K562 (cell line): ENCODE data around the gene SLC11A1. TPM values are rescaled to one million over a fixed set of nuclear protein-coding genes. Genes with fewer than 3 reads are reported as not detected.
A peak's percentile ranks its signal among the peaks of the same experiment; 100 is the strongest.

Experiments used
- DMBX1 ChIP-seq: fragments of 250-450 bp; sonication (Bioruptor Pico); IDR thresholded peaks from 2 replicates; pipeline ENCODE4 v1.8.0; 2022; ENCODE audit warnings: inconsistent platforms, mild to moderate bottlenecking, moderate library complexity, borderline replicate concordance
- LEF1 ChIP-seq: fragments of 450-650 bp; IDR thresholded peaks from 2 replicates; pipeline ENCODE4 v1.6.1; 2016; ENCODE audit warnings: mild to moderate bottlenecking
- MAZ ChIP-seq, 2 experiments: fragments of 450-650 bp in 1 of 2; sonication (generic) in 1 of 2; formaldehyde crosslinking; IDR thresholded peaks in 1 of 2; conservative IDR thresholded peaks in 1 of 2; 2 replicates each; pipeline versions ENCODE4 v1.4.0 to v1.5.0; 2020; ENCODE audit warnings: mild to moderate bottlenecking in 1 of 2, missing genetic modification reagents in 1 of 2
- NR2C2 ChIP-seq, 2 experiments: fragments of 200-800 bp in 1 of 2; sonication (Bioruptor generic) in 1 of 2; sonication (generic) in 1 of 2; formaldehyde crosslinking in 1 of 2; IDR thresholded peaks; 2 replicates each; pipeline versions ENCODE4 v1.6.1 to v1.8.0; 2016 to 2022; ENCODE audit warnings: mild to moderate bottlenecking in 1 of 2, missing compliant biosample characterization in 1 of 2, missing genetic modification characterization in 1 of 2, missing genetic modification reagents in 1 of 2
- PHF8 ChIP-seq: fragments of 200-600 bp; sonication (generic); IDR thresholded peaks from 2 replicates; pipeline ENCODE4 v1.6.1; 2012; ENCODE audit warnings: mixed run types, mild to moderate bottlenecking, inconsistent platforms, low read length, moderate library complexity, borderline replicate concordance
- RBBP5 ChIP-seq: fragments of 200-600 bp; sonication (generic); IDR thresholded peaks from 2 replicates; pipeline ENCODE4 v1.6.1; 2012; ENCODE audit warnings: borderline replicate concordance, mild to moderate bottlenecking, low read length, control low read depth, inconsistent platforms; ENCODE audit not compliant: insufficient read depth, poor library complexity, severe bottlenecking
- RFX7 ChIP-seq: fragments of 250-450 bp; sonication (Bioruptor Pico); IDR thresholded peaks from 2 replicates; pipeline ENCODE4 v1.5.1; 2021; ENCODE audit warnings: mild to moderate bottlenecking
- SP2 ChIP-seq: IDR thresholded peaks from 2 replicates; pipeline ENCODE4 v1.6.1; 2011; ENCODE audit warnings: mild to moderate bottlenecking, low read depth, low read length, moderate library complexity; ENCODE audit not compliant: poor library complexity, severe bottlenecking; ENCODE audit errors: extremely low read depth
- ZBTB7A ChIP-seq: IDR thresholded peaks from 2 replicates; pipeline ENCODE4 v1.6.1; 2011; ENCODE audit warnings: low read depth, mild to moderate bottlenecking, low read length, moderate library complexity, borderline replicate concordance; ENCODE audit not compliant: control insufficient read depth
- polyA plus RNA-seq, 8 experiments: library from polyadenylated mRNA; depleted of rRNA in 4 of 8; stranded (reverse) in 5 of 8; unstranded in 3 of 8; fragments of >200 nt; fragmentation: Nextera tagmentation in 2 of 8; fragmentation: Illumina TruSeq in 1 of 8; extraction: Ambion mirVana in 2 of 8; extraction: Trizol in 1 of 8; gene quantifications; 2 replicates each; pipeline versions ENCODE4 v1.2.1 to v1.2.3, GENCODE V29; 2011 to 2014; ENCODE audit warnings: inconsistent platforms in 1 of 8, missing spikeins in 1 of 8
- total RNA-seq, 7 experiments: library from RNA; depleted of rRNA in 6 of 7; stranded (reverse); fragments of >200 nt in 6 of 7; fragmentation: Illumina TruSeq in 2 of 7; extraction: Trizol in 2 of 7; gene quantifications; 2 replicates each; pipeline versions ENCODE4 v1.2.1 to v1.2.3, GENCODE V29; 2011 to 2021; ENCODE audit warnings: low replicate concordance in 1 of 7
- TF ChIP-seq, protein P1 (sequence below): fragments of 250-450 bp; sonication (Bioruptor Pico); IDR thresholded peaks from 2 replicates; pipeline ENCODE4 v1.9.0; 2021; ENCODE audit warnings: mild to moderate bottlenecking, inconsistent platforms
- TF ChIP-seq, protein P2 (sequence below): sonication (generic); formaldehyde crosslinking; IDR thresholded peaks from 2 replicates; pipeline ENCODE4 v1.8.0; 2022; ENCODE audit warnings: mild to moderate bottlenecking, missing genetic modification reagents
- TF ChIP-seq, protein P3 (sequence below), 2 experiments: fragments of 450-650 bp; IDR thresholded peaks; 2 replicates each; pipeline ENCODE4 v1.6.1; 2016; ENCODE audit warnings: mild to moderate bottlenecking in 2 of 2, borderline replicate concordance in 1 of 2, low read depth in 1 of 2, moderate library complexity in 1 of 2
- TF ChIP-seq, protein P4 (sequence below): fragments of 250-450 bp; sonication (Bioruptor Pico); IDR thresholded peaks from 2 replicates; pipeline ENCODE4 v1.9.0; 2021; ENCODE audit warnings: mild to moderate bottlenecking

Gene SLC11A1
- total and polyA plus RNA-seq, 9 of the 15 experiments (the other 6 are each of a cell fraction or from before 2014, with no cell fraction given) = 0.35 to 1.6 (median 0.65) TPM

DNA sequence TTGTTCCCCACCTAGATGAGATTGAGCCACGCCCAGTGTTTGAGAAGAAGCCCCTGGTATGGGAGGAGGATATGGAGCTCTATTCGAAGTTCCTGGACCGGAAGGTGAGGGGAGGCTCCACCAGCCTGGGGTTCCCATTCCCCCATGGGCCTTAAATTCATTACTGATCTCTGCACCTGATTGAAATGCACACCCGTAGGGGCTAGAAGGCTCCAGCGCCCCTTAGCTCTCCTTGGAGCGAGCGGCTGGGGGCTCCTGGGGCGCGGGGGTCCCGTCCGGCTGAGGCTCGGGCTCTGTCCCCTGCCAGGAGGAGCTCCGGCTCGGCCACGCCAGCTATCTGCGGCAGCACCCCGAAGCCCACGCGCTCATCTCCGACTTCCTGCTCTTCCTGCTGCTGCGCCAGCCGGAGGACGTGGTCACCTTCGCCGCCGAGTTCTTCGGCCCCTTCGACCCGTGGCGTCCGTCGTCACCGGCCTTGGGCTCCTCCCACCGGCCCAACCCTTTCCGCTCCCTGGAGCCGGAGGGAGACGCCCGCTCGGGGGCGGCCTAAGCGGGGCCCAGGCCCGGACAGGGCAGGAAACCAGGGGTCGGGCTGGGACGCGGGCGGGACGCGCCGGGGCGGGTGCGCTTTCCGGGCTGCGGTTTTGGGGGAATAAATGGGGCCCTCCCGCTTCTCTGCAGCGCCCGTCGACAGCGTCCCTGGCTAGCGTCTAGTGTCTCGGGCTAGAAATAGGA lies 14.5 kb upstream of the SLC11A1 start (continued):
- TF ChIP-seq RBBP5 = peak; percentile 46
- TF ChIP-seq, protein P1, sequence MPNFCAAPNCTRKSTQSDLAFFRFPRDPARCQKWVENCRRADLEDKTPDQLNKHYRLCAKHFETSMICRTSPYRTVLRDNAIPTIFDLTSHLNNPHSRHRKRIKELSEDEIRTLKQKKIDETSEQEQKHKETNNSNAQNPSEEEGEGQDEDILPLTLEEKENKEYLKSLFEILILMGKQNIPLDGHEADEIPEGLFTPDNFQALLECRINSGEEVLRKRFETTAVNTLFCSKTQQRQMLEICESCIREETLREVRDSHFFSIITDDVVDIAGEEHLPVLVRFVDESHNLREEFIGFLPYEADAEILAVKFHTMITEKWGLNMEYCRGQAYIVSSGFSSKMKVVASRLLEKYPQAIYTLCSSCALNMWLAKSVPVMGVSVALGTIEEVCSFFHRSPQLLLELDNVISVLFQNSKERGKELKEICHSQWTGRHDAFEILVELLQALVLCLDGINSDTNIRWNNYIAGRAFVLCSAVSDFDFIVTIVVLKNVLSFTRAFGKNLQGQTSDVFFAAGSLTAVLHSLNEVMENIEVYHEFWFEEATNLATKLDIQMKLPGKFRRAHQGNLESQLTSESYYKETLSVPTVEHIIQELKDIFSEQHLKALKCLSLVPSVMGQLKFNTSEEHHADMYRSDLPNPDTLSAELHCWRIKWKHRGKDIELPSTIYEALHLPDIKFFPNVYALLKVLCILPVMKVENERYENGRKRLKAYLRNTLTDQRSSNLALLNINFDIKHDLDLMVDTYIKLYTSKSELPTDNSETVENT = peak; percentile 51; the same call in 1 of the 2 replicates
- no peak for TF ChIP-seq LEF1
- no peak; the same call in 1 of the 2 replicates for TF ChIP-seq NR2C2 (CRISPR knock-in tag; IDR thresholded peaks at IDR 0.05)
- TF ChIP-seq NR2C2 (tag; IDR thresholded peaks at IDR 0.05) = peak; percentile 81
- TF ChIP-seq DMBX1 = peak; percentile 37; the same call in 1 of the 2 replicates
- TF ChIP-seq RFX7 (CRISPR knock-in tag) = no peak
- TF ChIP-seq, protein P2, sequence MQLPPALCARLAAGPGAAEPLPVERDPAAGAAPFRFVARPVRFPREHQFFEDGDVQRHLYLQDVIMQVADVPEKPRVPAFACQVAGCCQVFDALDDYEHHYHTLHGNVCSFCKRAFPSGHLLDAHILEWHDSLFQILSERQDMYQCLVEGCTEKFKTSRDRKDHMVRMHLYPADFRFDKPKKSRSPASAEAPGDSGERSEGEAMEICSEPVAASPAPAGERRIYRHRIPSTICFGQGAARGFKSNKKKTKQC (CRISPR knock-in tag) = peak; percentile 65
- TF ChIP-seq PHF8 = peak; percentile 93
- peak; percentile 62 to 88; a peak in 3 of 4 replicates for TF ChIP-seq MAZ (CRISPR knock-in tag; conservative IDR thresholded peaks at IDR 0.05 in 1 of 2, IDR thresholded peaks at IDR 0.05 in 1 of 2)
- TF ChIP-seq, protein P3, sequence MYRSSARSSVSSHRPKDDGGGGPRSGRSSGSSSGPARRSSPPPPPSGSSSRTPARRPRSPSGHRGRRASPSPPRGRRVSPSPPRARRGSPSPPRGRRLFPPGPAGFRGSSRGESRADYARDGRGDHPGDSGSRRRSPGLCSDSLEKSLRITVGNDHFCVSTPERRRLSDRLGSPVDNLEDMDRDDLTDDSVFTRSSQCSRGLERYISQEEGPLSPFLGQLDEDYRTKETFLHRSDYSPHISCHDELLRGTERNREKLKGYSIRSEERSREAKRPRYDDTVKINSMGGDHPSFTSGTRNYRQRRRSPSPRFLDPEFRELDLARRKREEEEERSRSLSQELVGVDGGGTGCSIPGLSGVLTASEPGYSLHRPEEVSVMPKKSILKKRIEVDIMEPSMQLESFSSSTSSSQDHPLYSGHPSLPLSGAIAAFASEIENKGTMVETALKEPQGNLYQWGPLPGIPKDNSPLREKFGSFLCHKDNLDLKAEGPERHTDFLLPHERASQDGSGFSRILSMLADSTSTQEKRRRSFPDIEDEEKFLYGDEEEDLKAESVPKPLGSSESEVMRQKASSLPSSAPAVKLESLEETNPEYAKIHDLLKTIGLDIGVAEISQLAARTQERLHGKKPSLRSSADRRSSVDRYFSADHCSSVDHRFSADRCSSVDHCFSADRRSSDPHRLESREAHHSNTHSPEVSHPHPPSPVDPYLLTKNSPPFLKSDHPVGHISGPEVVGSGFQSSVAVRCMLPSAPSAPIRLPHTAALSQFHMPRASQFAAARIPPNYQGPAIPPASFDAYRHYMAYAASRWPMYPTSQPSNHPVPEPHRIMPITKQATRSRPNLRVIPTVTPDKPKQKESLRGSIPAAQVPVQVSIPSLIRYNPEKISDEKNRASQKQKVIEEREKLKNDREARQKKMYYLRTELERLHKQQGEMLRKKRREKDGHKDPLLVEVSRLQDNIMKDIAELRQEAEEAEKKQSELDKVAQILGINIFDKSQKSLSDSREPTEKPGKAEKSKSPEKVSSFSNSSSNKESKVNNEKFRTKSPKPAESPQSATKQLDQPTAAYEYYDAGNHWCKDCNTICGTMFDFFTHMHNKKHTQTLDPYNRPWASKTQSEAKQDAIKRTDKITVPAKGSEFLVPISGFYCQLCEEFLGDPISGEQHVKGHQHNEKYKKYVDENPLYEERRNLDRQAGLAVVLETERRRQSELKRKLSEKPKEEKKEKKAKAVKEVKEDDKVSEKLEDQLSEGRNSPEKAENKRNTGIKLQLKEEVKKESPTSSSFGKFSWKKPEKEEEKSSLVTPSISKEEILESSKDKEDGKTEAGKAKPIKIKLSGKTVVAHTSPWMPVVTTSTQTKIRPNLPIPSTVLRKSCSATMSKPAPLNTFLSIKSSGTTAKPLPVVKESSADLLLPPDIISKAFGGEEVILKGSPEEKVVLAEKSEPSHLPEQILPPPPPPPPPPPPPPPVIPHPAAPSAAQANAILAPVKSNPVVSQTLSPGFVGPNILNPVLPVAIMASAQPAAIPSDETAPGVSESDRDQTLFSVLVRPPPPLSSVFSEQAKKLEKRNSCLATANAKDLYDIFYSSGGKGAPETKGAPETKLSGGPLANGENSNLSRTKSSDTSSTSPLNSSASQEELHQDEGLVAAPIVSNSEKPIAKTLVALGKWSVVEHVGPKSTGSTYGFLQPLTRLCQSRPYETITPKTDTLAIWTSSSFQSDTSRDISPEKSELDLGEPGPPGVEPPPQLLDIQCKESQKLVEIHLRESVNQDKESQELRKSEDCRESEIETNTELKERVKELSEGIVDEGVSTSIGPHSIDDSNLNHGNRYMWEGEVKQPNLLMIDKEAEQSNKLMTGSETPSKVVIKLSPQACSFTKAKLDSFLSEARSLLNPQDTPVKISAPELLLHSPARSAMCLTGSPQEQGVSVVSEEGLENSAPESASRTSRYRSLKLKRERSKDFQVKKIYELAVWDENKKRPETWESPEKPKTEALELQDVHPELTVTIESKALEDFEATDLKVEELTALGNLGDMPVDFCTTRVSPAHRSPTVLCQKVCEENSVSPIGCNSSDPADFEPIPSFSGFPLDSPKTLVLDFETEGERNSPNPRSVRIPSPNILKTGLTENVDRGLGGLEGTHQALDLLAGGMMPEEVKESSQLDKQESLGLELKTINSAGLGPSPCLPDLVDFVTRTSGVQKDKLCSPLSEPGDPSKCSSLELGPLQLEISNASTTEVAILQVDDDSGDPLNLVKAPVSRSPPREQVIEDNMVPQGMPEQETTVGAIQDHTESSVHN (IDR thresholded peaks at IDR 0.05; ENCODE audit: borderline replicate concordance in 1 of 2, low read depth in 1 of 2) = no peak
- TF ChIP-seq SP2 = no peak
- TF ChIP-seq ZBTB7A = peak; percentile 89
- TF ChIP-seq, protein P4, sequence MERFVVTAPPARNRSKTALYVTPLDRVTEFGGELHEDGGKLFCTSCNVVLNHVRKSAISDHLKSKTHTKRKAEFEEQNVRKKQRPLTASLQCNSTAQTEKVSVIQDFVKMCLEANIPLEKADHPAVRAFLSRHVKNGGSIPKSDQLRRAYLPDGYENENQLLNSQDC (CRISPR knock-in tag) = no peak
